ENCODE results near the gene CCDC88C.

DNA sequence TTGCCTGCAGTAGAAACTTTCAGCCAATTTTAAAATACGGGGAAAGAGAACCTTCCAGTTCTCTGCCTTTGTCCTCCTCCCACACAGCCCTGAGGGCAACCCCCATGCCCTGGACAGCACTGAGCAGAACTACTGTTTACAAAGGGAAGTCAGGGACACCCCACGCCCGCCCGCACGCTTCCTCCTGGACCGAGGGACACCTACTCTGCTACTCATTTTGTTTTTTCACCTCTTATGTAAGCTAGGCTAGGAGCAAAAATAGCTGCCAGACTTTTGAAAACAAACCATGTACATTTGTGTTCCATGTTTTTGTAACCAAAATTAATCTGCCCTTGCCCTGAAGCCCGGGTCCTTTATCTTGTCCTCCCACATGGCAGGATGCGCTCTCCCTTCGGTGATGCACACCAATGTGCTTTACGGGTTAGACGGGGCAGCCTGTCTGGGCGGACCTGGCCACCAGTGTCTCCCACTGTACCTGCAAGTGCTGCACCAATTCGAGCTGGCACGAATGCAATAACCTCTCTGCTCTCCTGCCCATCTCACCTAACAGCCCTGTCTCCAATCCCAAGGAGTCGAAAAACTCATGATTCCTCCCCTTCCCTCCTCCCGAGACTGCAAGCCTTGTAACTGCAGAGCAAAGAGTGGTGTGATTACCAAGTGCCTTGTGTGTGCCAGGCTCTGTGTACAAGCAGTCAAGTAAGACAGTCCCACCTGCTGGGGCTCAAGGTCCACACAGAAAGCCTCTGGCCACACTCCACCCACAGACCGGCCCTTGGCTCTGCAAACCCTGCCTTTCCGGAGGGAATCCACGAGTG lies 85.2 kb downstream of the CCDC88C start:
- TF ChIP-seq CTCF (IDR thresholded peaks at IDR 0.05) = no peak
- no peak for TF ChIP-seq POLR2A (IDR thresholded peaks at IDR 0.05)
